Measurements from ENCODE around the gene BANF2. TPM values are rescaled to one million over a fixed set of nuclear protein-coding genes. Genes with fewer than 3 reads are reported as not detected.

BANF2 gene
- total and polyA plus RNA-seq, 2 of the 13 experiments (the other 11 are each of a cell fraction or from before 2014, with no cell fraction given) = 0.35 TPM; not detected in 1

DNA sequence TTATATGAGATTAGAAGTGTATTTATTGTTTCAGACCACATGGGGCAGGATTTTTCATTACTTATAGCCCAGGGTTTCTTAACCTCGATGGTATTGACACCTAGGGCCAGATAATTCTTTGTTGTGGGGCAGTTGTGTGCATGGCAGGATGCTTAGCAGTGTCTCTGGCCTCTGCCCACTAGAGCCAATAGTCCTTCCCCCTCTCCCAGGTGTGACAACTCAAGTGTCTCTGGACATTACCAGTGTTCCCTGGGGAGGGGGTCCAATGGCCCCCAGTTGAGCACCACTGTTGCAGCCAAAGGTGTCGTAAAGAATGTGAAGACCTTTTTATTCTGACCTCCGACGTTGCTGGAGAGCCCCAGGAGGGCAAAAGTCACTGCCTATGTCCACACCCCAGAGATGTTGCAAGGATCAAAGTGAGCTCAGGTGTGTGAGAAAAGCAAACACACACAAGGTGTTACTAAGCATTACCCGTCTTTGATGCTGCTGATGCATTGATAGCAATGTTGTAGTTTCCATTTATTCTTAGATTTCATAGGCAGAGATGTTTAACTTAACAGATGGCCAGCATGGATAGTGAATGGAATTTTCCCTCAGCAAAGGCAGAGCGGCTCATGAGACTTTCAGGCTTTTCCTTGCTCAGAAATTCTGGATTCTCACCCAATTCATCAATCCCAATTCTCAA is 22.2 kb downstream of the BANF2 start (continued):
- 0 out of 2 replicates have a peak, but pooled peaks have one; percentile 80 for TF ChIP-seq PRMT3 (CRISPR knock-in tag; IDR thresholded peaks at IDR 0.05; ENCODE audit: borderline replicate concordance, low read depth)
- peak; percentile 92 for TF ChIP-seq ZSCAN21 (CRISPR knock-in tag; IDR thresholded peaks at IDR 0.05; ENCODE audit: borderline replicate concordance)
- TF ChIP-seq ZBTB42 (CRISPR knock-in tag; IDR thresholded peaks at IDR 0.05) = 0 out of 2 replicates have a peak, but pooled peaks have one; percentile 83
- TF ChIP-seq MAFF (IDR thresholded peaks at IDR 0.05; ENCODE audit: low read depth, low read length) = no peak
- TF ChIP-seq ZNF780A (CRISPR knock-in tag; IDR thresholded peaks at IDR 0.05) = 0 out of 2 replicates have a peak, but pooled peaks have one; percentile 76
- peak; percentile 70; the same call in 1 of the 2 replicates for TF ChIP-seq ZBTB7A (CRISPR knock-in tag; IDR thresholded peaks at IDR 0.05)
- TF ChIP-seq MXD4 (CRISPR knock-in tag; IDR thresholded peaks at IDR 0.05) = peak; percentile 69; the same call in 1 of the 2 replicates
- TF ChIP-seq SNAI1 (CRISPR knock-in tag; IDR thresholded peaks at IDR 0.05; ENCODE audit: borderline replicate concordance) = peak; percentile 96
- no peak for TF ChIP-seq GTF2F1 (IDR thresholded peaks at IDR 0.05; ENCODE audit: low read length)
- TF ChIP-seq U2AF2 (IDR thresholded peaks at IDR 0.05; ENCODE audit: low read depth, low read length) = no peak
- TF ChIP-seq NFE2 (CRISPR knock-in tag; IDR thresholded peaks at IDR 0.05) = peak; percentile 26; the same call in 1 of the 2 replicates
- no peak for TF ChIP-seq CHD2 (IDR thresholded peaks at IDR 0.05; ENCODE audit: low read depth, low read length)
- TF ChIP-seq KLF13 (CRISPR knock-in tag; IDR thresholded peaks at IDR 0.05) = 0 out of 2 replicates have a peak, but pooled peaks have one; percentile 81
- peak; percentile 98; the same call in 1 of the 2 replicates for TF ChIP-seq NFKBIZ (CRISPR knock-in tag; IDR thresholded peaks at IDR 0.05)
- TF ChIP-seq, protein P1, sequence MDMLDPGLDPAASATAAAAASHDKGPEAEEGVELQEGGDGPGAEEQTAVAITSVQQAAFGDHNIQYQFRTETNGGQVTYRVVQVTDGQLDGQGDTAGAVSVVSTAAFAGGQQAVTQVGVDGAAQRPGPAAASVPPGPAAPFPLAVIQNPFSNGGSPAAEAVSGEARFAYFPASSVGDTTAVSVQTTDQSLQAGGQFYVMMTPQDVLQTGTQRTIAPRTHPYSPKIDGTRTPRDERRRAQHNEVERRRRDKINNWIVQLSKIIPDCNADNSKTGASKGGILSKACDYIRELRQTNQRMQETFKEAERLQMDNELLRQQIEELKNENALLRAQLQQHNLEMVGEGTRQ (IDR thresholded peaks at IDR 0.05; ENCODE audit: low read depth, low read length) = no peak
- TF ChIP-seq, protein P1 (CRISPR knock-in tag; IDR thresholded peaks at IDR 0.05; ENCODE audit: borderline replicate concordance) = no peak
- TF ChIP-seq SCMH1 (CRISPR knock-in tag; IDR thresholded peaks at IDR 0.05; ENCODE audit: borderline replicate concordance) = no peak
- no peak for TF ChIP-seq RFX1 (IDR thresholded peaks at IDR 0.05)
- no peak for TF ChIP-seq ZNF496 (CRISPR knock-in tag; IDR thresholded peaks at IDR 0.05; ENCODE audit: insufficient replicate concordance)
- TF ChIP-seq ZNF383 (CRISPR knock-in tag; IDR thresholded peaks at IDR 0.05; ENCODE audit: borderline replicate concordance) = no peak
- peak; percentile 63; the same call in 1 of the 2 replicates for TF ChIP-seq ZNF292 (CRISPR knock-in tag; IDR thresholded peaks at IDR 0.05; ENCODE audit: borderline replicate concordance, low read depth)
- peak; percentile 93 for TF ChIP-seq TMF1 (CRISPR knock-in tag; IDR thresholded peaks at IDR 0.05; ENCODE audit: low read depth)
- TF ChIP-seq, protein P2, sequence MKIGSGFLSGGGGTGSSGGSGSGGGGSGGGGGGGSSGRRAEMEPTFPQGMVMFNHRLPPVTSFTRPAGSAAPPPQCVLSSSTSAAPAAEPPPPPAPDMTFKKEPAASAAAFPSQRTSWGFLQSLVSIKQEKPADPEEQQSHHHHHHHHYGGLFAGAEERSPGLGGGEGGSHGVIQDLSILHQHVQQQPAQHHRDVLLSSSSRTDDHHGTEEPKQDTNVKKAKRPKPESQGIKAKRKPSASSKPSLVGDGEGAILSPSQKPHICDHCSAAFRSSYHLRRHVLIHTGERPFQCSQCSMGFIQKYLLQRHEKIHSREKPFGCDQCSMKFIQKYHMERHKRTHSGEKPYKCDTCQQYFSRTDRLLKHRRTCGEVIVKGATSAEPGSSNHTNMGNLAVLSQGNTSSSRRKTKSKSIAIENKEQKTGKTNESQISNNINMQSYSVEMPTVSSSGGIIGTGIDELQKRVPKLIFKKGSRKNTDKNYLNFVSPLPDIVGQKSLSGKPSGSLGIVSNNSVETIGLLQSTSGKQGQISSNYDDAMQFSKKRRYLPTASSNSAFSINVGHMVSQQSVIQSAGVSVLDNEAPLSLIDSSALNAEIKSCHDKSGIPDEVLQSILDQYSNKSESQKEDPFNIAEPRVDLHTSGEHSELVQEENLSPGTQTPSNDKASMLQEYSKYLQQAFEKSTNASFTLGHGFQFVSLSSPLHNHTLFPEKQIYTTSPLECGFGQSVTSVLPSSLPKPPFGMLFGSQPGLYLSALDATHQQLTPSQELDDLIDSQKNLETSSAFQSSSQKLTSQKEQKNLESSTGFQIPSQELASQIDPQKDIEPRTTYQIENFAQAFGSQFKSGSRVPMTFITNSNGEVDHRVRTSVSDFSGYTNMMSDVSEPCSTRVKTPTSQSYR (CRISPR knock-in tag; IDR thresholded peaks at IDR 0.05; ENCODE audit: borderline replicate concordance) = peak; percentile 91
- no peak for TF ChIP-seq NFE2L1 (CRISPR knock-in tag; IDR thresholded peaks at IDR 0.05; ENCODE audit: borderline replicate concordance)
- TF ChIP-seq SIX1 (CRISPR knock-in tag; IDR thresholded peaks at IDR 0.05; ENCODE audit: borderline replicate concordance) = peak; percentile 96
- peak; percentile 96; the same call in 1 of the 2 replicates for TF ChIP-seq IRX3 (CRISPR knock-in tag; IDR thresholded peaks at IDR 0.05; ENCODE audit: borderline replicate concordance, low read depth)
- peak; percentile 97 for TF ChIP-seq ISX (CRISPR knock-in tag; conservative IDR thresholded peaks at IDR 0.05)

Measured in HepG2 (cell line).